H1 (cell line): ENCODE measurements around the gene CD59. TPM values are rescaled to one million over a fixed set of nuclear protein-coding genes. Genes with fewer than 3 reads are reported as not detected.

Experiments used
- CTCF ChIA-PET: fragments of 300-600 bp; sonication (Branson Sonifier 250); formaldehyde crosslinking; loops from one replicate; lab custom pipeline; 2021; ENCODE audit not compliant: partially characterized antibody; lab: Charles Lee
- POLR2A ChIA-PET: fragments of 300-600 bp; sonication (Branson Sonifier 250); formaldehyde crosslinking; loops from one replicate; lab custom pipeline; 2021; ENCODE audit warnings: inconsistent platforms; ENCODE audit not compliant: partially characterized antibody; lab: Charles Lee
- DNase-seq, 2 experiments: peaks; one replicate each; pipeline versions ENCODE4 v3.0.0 to v3.0.0-alpha.2; 2010 to 2022; ENCODE audit warnings: low spot score in 2 of 2, low read depth in 1 of 2, mixed read lengths in 1 of 2
- FAIRE-seq: peaks from 2 replicates; lab custom pipeline; 2011; peaks lifted over from hg19 to GRCh38; lab: Jason Lieb, UNC
- H2AFZ ChIP-seq: 2 replicates; pipeline ENCODE4 v1.8.1; 2012; ENCODE audit warnings: low read length, inconsistent platforms
- H2AK5ac ChIP-seq: 2 replicates; pipeline ENCODE4 v1.6.1; 2013; ENCODE audit warnings: low read depth, low read length
- H2BK120ac ChIP-seq: replicated peaks from 2 replicates; pipeline ENCODE3; 2013; ENCODE audit warnings: low read depth, low read length, inconsistent platforms
- H2BK12ac ChIP-seq: 2 replicates; pipeline ENCODE4 v1.6.1; 2013; ENCODE audit warnings: low read depth, low read length
- H2BK15ac ChIP-seq: 2 replicates; pipeline ENCODE4 v1.6.1; 2013; ENCODE audit warnings: low read length
- H2BK20ac ChIP-seq: 2 replicates; pipeline ENCODE4 v1.6.1; 2013; ENCODE audit warnings: low read length
- H2BK5ac ChIP-seq: 2 replicates; pipeline ENCODE4 v1.6.1; 2013; ENCODE audit warnings: low read depth, low read length
- H3K14ac ChIP-seq: 2 replicates; pipeline ENCODE4 v1.6.1; 2013; ENCODE audit warnings: inconsistent platforms; ENCODE audit not compliant: insufficient read length
- H3K18ac ChIP-seq: 2 replicates; pipeline ENCODE4 v1.6.1; 2013; ENCODE audit warnings: low read length; ENCODE audit errors: extremely low read depth
- H3K23ac ChIP-seq: 2 replicates; pipeline ENCODE4 v1.6.1; 2013; ENCODE audit warnings: inconsistent platforms; ENCODE audit not compliant: insufficient read length
- H3K23me2 ChIP-seq: 2 replicates; pipeline ENCODE4 v1.6.1; 2013; ENCODE audit warnings: low read depth, low read length
- H3K27ac ChIP-seq: 2 replicates; pipeline ENCODE4 v1.6.1; 2011; ENCODE audit warnings: low read depth, low read length, inconsistent platforms
- H3K27me3 ChIP-seq, 4 experiments: replicated peaks in 1 of 4; 1 replicate in 1 of 4; 2 replicates in 3 of 4; pipeline versions ENCODE4 v1.6.1 to v1.8.1; 2011 to 2013; ENCODE audit warnings: low read length in 3 of 4, mild to moderate bottlenecking in 3 of 4, inconsistent platforms in 2 of 4, mixed read lengths in 2 of 4, moderate library complexity in 1 of 4; ENCODE audit not compliant: control insufficient read depth in 3 of 4, insufficient read depth in 3 of 4; ENCODE audit errors: extremely low read depth in 1 of 4
- H3K36me3 ChIP-seq, 4 experiments: 2 replicates each; pipeline versions ENCODE4 v1.6.1 to v1.8.1; 2011 to 2013; ENCODE audit warnings: mild to moderate bottlenecking in 4 of 4, low read length in 3 of 4, moderate library complexity in 2 of 4, control low read depth in 1 of 4, inconsistent platforms in 1 of 4; ENCODE audit not compliant: insufficient read depth in 4 of 4, control insufficient read depth in 2 of 4
- H3K4ac ChIP-seq: replicated peaks from 2 replicates; pipeline ENCODE3; 2013; ENCODE audit warnings: low read length, low read depth, mixed read lengths, inconsistent platforms; ENCODE audit not compliant: insufficient read length
- H3K4me1 ChIP-seq, 4 experiments: replicated peaks in 1 of 4; 1 replicate in 1 of 4; 2 replicates in 3 of 4; pipeline versions ENCODE4 v1.6.1 to v1.8.1; 2011 to 2013; ENCODE audit warnings: low read length in 3 of 4, inconsistent platforms in 2 of 4, mixed read lengths in 1 of 4; ENCODE audit not compliant: insufficient read depth in 4 of 4, control insufficient read depth in 3 of 4
- H3K4me2 ChIP-seq, 2 experiments: 2 replicates each; pipeline versions ENCODE4 v1.6.1 to v1.8.1; 2011 to 2013; ENCODE audit warnings: low read depth in 2 of 2, low read length in 2 of 2, control low read depth in 1 of 2, inconsistent platforms in 1 of 2, mild to moderate bottlenecking in 1 of 2; ENCODE audit not compliant: insufficient read depth in 1 of 2
- H3K4me3 ChIP-seq, 4 experiments: fragments of 200-600, 300-600 bp in 1 of 4; sonication (generic), shearing (Covaris generic), sonication (Bioruptor Twin) in 1 of 4; 2 replicates each; pipeline versions ENCODE4 v1.5.1 to v1.8.1; 2011 to 2016; ENCODE audit warnings: low read length in 4 of 4, low read depth in 3 of 4, control low read depth in 2 of 4, inconsistent platforms in 2 of 4, mild to moderate bottlenecking in 2 of 4, mixed read lengths in 1 of 4, moderate library complexity in 1 of 4; ENCODE audit not compliant: insufficient read depth in 2 of 4; ENCODE audit errors: extremely low read depth in 1 of 4
- H3K56ac ChIP-seq: replicated peaks from 2 replicates; pipeline ENCODE3; 2013; ENCODE audit warnings: low read depth, mild to moderate bottlenecking, mixed read lengths, low read length, inconsistent platforms; ENCODE audit not compliant: insufficient read length
- H3K79me1 ChIP-seq: 2 replicates; pipeline ENCODE4 v1.6.1; 2013; ENCODE audit warnings: low read depth, low read length, control low read depth
- H3K79me2 ChIP-seq, 2 experiments: 2 replicates each; pipeline versions ENCODE4 v1.6.1 to v1.8.1; 2012 to 2013; ENCODE audit warnings: low read length in 2 of 2, mild to moderate bottlenecking in 2 of 2, inconsistent platforms in 1 of 2; ENCODE audit not compliant: insufficient read depth in 2 of 2, control insufficient read depth in 1 of 2
- H3K9ac ChIP-seq, 4 experiments: replicated peaks in 1 of 4; 1 replicate in 1 of 4; 2 replicates in 3 of 4; pipeline versions ENCODE4 v1.6.1 to v1.8.1; 2011 to 2013; ENCODE audit warnings: low read depth in 3 of 4, low read length in 3 of 4, control low read depth in 2 of 4, mild to moderate bottlenecking in 2 of 4, moderate library complexity in 2 of 4, inconsistent platforms in 1 of 4; ENCODE audit errors: extremely low read depth in 1 of 4
- H3K9me3 ChIP-seq, 2 experiments: 2 replicates each; pipeline versions ENCODE4 v1.6.1 to v1.8.1; 2012 to 2013; ENCODE audit warnings: mild to moderate bottlenecking in 2 of 2, moderate library complexity in 2 of 2, control low read depth in 1 of 2, inconsistent platforms in 1 of 2, low read depth in 1 of 2, low read length in 1 of 2, mixed read lengths in 1 of 2; ENCODE audit not compliant: insufficient read depth in 2 of 2
- H4K20me1 ChIP-seq, 2 experiments: replicated peaks in 1 of 2; 2 replicates each; pipeline versions ENCODE3 to v1.8.1; 2011 to 2013; ENCODE audit warnings: inconsistent platforms in 2 of 2, low read length in 2 of 2, mild to moderate bottlenecking in 1 of 2; ENCODE audit not compliant: insufficient read depth in 2 of 2, control insufficient read depth in 1 of 2
- H4K5ac ChIP-seq: 2 replicates; pipeline ENCODE4 v1.6.1; 2013; ENCODE audit warnings: low read length, low read depth, mixed read lengths, inconsistent platforms; ENCODE audit not compliant: insufficient read length
- H4K8ac ChIP-seq: 2 replicates; pipeline ENCODE4 v1.8.0; 2013; ENCODE audit warnings: mild to moderate bottlenecking, moderate library complexity, low read length, inconsistent platforms; ENCODE audit not compliant: insufficient read depth; ENCODE audit errors: extremely low read depth
- H4K91ac ChIP-seq: replicated peaks from 2 replicates; pipeline ENCODE3; 2013; ENCODE audit warnings: low read length, mixed read lengths, inconsistent platforms; ENCODE audit not compliant: insufficient read length
- ATF3 ChIP-seq: IDR thresholded peaks from 2 replicates; pipeline ENCODE4 v1.6.1; 2011; ENCODE audit warnings: low read depth, mild to moderate bottlenecking, low read length; ENCODE audit not compliant: insufficient read depth
- BRCA1 ChIP-seq: IDR thresholded peaks from 2 replicates; pipeline ENCODE4 v1.6.1; 2012; ENCODE audit warnings: low read depth, low read length, improper control_type of control experiment
- CBX5 ChIP-seq: fragments of 300-800, 300-1000 bp; sonication (generic); IDR thresholded peaks from 2 replicates; pipeline ENCODE4 v1.7.1; 2016; ENCODE audit warnings: antibody characterized with exemption, low read length, low read depth
- CHD2 ChIP-seq: IDR thresholded peaks from 2 replicates; pipeline ENCODE4 v1.6.1; 2012; ENCODE audit warnings: low read length, improper control_type of control experiment
- EGR1 ChIP-seq: IDR thresholded peaks from 2 replicates; pipeline ENCODE4 v1.6.1; 2011; ENCODE audit warnings: low read depth, low read length, borderline replicate concordance
- EZH2 ChIP-seq: fragments of 200-600 bp; sonication (generic); IDR thresholded peaks from 2 replicates; pipeline ENCODE4 v1.7.1; 2012; ENCODE audit warnings: low read depth, mild to moderate bottlenecking, moderate library complexity, low read length, inconsistent platforms; ENCODE audit not compliant: severe bottlenecking
- KDM4A ChIP-seq: IDR thresholded peaks from one replicate; pipeline ENCODE4 v1.7.1; 2012; ENCODE audit warnings: low read depth, mild to moderate bottlenecking, moderate library complexity, low read length, inconsistent platforms; ENCODE audit not compliant: severe bottlenecking
- RFX5 ChIP-seq: IDR thresholded peaks from 2 replicates; pipeline ENCODE4 v1.6.1; 2011; ENCODE audit warnings: low read depth, low read length, improper control_type of control experiment, borderline replicate concordance
- RNF2 ChIP-seq: fragments of 200-900, 300-1000 bp; sonication (generic); IDR thresholded peaks from 2 replicates; pipeline ENCODE4 v1.7.1; 2016; ENCODE audit warnings: borderline replicate concordance, low read depth, mild to moderate bottlenecking, antibody characterized with exemption, low read length; ENCODE audit not compliant: poor library complexity, severe bottlenecking; ENCODE audit errors: missing control alignments
- WGBS, 2 experiments: shearing (Covaris generic) in 1 of 2; methylation state at CpG; one replicate each; pipeline versions ENCODE4 v1.1.6 to v1.1.7; 2013 to 2015; ENCODE audit warnings: low lambda C conversion rate in 2 of 2, mixed read lengths in 2 of 2, inconsistent platforms in 1 of 2, low coverage in 1 of 2, missing lambda C conversion rate in 1 of 2; ENCODE audit not compliant: insufficient replicate concordance in 2 of 2, insufficient coverage in 1 of 2, insufficient read length in 1 of 2; ENCODE audit errors: extremely low coverage in 1 of 2, missing lambda C conversion rate in 1 of 2; 5-methylcytosine and 5-hydroxymethylcytosine counted together
- polyA plus RNA-seq, 7 experiments: library from polyadenylated mRNA; depleted of rRNA in 3 of 7; stranded (reverse) in 5 of 7; unstranded in 2 of 7; fragments of >200 nt in 5 of 7; fragments of 200-250 nt in 2 of 7; gene quantifications; 1 replicate in 5 of 7; 2 replicates in 1 of 7; 4 replicates in 1 of 7; pipeline versions ENCODE4 v1.2.1 to v1.2.3, GENCODE V29; 2011 to 2013; ENCODE audit warnings: missing spikeins in 2 of 7, mixed read lengths in 2 of 7
- total RNA-seq: library from RNA; stranded (reverse); fragmentation: NEBNext Ultra II Directional; extraction: Animal tissue kit (Norgen Biotek cat#: 25700); gene quantifications from 2 replicates; pipeline ENCODE4 v1.2.1, GENCODE V29; 2021

Gene CD59
- total and polyA plus RNA-seq, 2 of the 8 experiments (the other 6 are each of a cell fraction or from before 2014, with no cell fraction given): 63.1 to 90.3 TPM

GRCh38 chr11:33723238-33723881 lies 12.9 kb downstream of the CD59 start:
- Histone ChIP-seq H3K36me3 (peaks cover 0 to 18% (median 10%) of the 10 kb centered on the region in 4 experiments; a peak in 5 of 8 replicates), H3K9ac (no peak overlapping the region), H3K4ac (no peak overlapping the region), H3K18ac (no peak overlapping the region), H3K79me2 (peaks cover 0 to 19% of the 10 kb centered on the region in 2 experiments; a peak in 2 of 4 replicates), H2BK5ac (no peak overlapping the region), H4K5ac (no peak overlapping the region)
- TF ChIP-seq CHD2 (no peak), BRCA1 (no peak), CBX5 (no peak), RFX5 (no peak), ATF3 (no peak), EGR1 (no peak), KDM4A (no peak), RNF2 (no peak), EZH2 (no peak)
- TF ChIP-seq, all 59 proteins: peak for 0
- Histone ChIP-seq H3K79me1 (peaks cover 12% of the 10 kb centered on the region; the same call in 1 of the 2 replicates), H2BK12ac (no peak overlapping the region), H3K14ac (no peak overlapping the region), H3K56ac (no peak overlapping the region), H2BK120ac (no peak overlapping the region), H2BK15ac (no peak overlapping the region), H3K9me3 (no peaks in the 10 kb centered on the region), H4K8ac (no peak overlapping the region), H4K91ac (no peak overlapping the region), H3K4me1 (peaks cover 0 to 4% (median under 1%) of the 10 kb centered on the region in 4 experiments; a peak in 3 of 7 replicates), H3K4me3 (no peak overlapping the region), H3K23ac (no peak overlapping the region), H3K27me3 (no peaks in the 10 kb centered on the region), H2BK20ac (no peak overlapping the region), H4K20me1 (peaks cover 4 to 9% of the 10 kb centered on the region in 2 experiments), H3K23me2 (no peaks in the 10 kb centered on the region), H3K4me2 (no peak overlapping the region), H2AK5ac (no peak overlapping the region; the same call in 1 of the 2 replicates), H3K27ac (no peak overlapping the region), H2AFZ (no peak overlapping the region)
- ChIA-PET POLR2A (interaction anchor here (1.1 kb wide), 1 partner anchor 19 kb away, joined by 4 read pairs; no protein-coding TSS in a partner anchor), CTCF (interaction anchor here (0.7 to 3.0 kb wide), 5 partner anchors 7 to 690 kb away, joined by 3 to 8 read pairs (median 3); no protein-coding TSS in a partner anchor)
- FAIRE-seq (no peak), DNase-seq (no peak)
- 88% methylated on average over 6 of the region's 6 CpGs; no CpG with 5 or more reads in 1 of the 2 experiments for WGBS, 2 experiments
